GM23338 (cell line): ENCODE measurements around the gene MS4A8. TPM values are rescaled to one million over a fixed set of nuclear protein-coding genes. Genes with fewer than 3 reads are reported as not detected.

ENCODE experiments used
- ATAC-seq: fragments of 200-7000 bp; cut with Tn5 transposase; 3 replicates; pipeline ENCODE4 v1.9.1; 2020
- DNase-seq: peaks from one replicate; pipeline ENCODE4 v3.0.0-alpha.2; 2015; ENCODE audit warnings: low spot score
- H2AFZ ChIP-seq: fragments of 200-600 bp; sonication (generic); 2 replicates; pipeline ENCODE4 v1.8.0; 2016; ENCODE audit warnings: antibody characterized with exemption, mild to moderate bottlenecking, moderate library complexity
- H3F3A ChIP-seq: fragments of 200-600 bp; sonication (generic); replicated peaks from 2 replicates; pipeline ENCODE4 v1.8.0; 2017; ENCODE audit warnings: antibody characterized with exemption, mixed run types, low read depth
- H3K27ac ChIP-seq: fragments of 200-600 bp; sonication (generic); 2 replicates; pipeline ENCODE4 v1.6.1; 2016; ENCODE audit warnings: low read depth
- H3K27me3 ChIP-seq: fragments of 200-600 bp; sonication (generic); 2 replicates; pipeline ENCODE4 v1.8.0; 2016; ENCODE audit warnings: mild to moderate bottlenecking, mixed run types, moderate library complexity; ENCODE audit not compliant: insufficient read depth
- H3K36me3 ChIP-seq: fragments of 200-600 bp; sonication (generic); 2 replicates; pipeline ENCODE4 v1.8.0; 2016; ENCODE audit warnings: mild to moderate bottlenecking; ENCODE audit not compliant: insufficient read depth
- H3K4me1 ChIP-seq: fragments of 200-600 bp; sonication (generic); 2 replicates; pipeline ENCODE4 v1.8.0; 2016; ENCODE audit warnings: mild to moderate bottlenecking, moderate library complexity; ENCODE audit not compliant: insufficient read depth
- H3K4me2 ChIP-seq: fragments of 200-600 bp; sonication (generic); 2 replicates; pipeline ENCODE4 v1.7.1; 2017; ENCODE audit warnings: mixed run types
- H3K4me3 ChIP-seq: fragments of 200-600 bp; sonication (generic); 2 replicates; pipeline ENCODE4 v1.6.1; 2016; ENCODE audit warnings: mixed run types
- H3K79me2 ChIP-seq: fragments of 200-600 bp; sonication (generic); replicated peaks from 2 replicates; pipeline ENCODE4 v1.8.0; 2017; ENCODE audit warnings: mild to moderate bottlenecking; ENCODE audit not compliant: insufficient read depth
- H3K9me2 ChIP-seq: fragments of 200-600 bp; sonication (generic); 2 replicates; pipeline ENCODE4 v1.8.0; 2017; ENCODE audit not compliant: insufficient read depth
- H4K20me1 ChIP-seq: fragments of 200-600 bp; sonication (generic); replicated peaks from 2 replicates; pipeline ENCODE4 v1.8.0; 2017; ENCODE audit warnings: mild to moderate bottlenecking; ENCODE audit not compliant: insufficient read depth
- H3K27ac Mint-ChIP-seq: 2 replicates; pipeline ENCODE4 v1.8.0; 2020; ENCODE audit warnings: inconsistent platforms, mild to moderate bottlenecking, moderate library complexity, mixed read lengths
- H3K27me3 Mint-ChIP-seq: 3 replicates; pipeline ENCODE4 v1.8.0; 2022; ENCODE audit warnings: low read depth, mild to moderate bottlenecking, moderate library complexity, mixed read lengths, inconsistent platforms; ENCODE audit not compliant: insufficient read depth, poor library complexity
- H3K36me3 Mint-ChIP-seq: 3 replicates; pipeline ENCODE4 v1.8.0; 2021; ENCODE audit warnings: low read depth, mild to moderate bottlenecking, inconsistent platforms, moderate library complexity, mixed read lengths
- H3K4me1 Mint-ChIP-seq: 3 replicates; pipeline ENCODE4 v1.8.0; 2020; ENCODE audit warnings: mild to moderate bottlenecking, inconsistent platforms, mixed read lengths
- H3K4me3 Mint-ChIP-seq: 3 replicates; pipeline ENCODE4 v1.8.0; 2021; ENCODE audit warnings: moderate library complexity, mild to moderate bottlenecking, inconsistent platforms, mixed read lengths
- H3K9me3 Mint-ChIP-seq: 3 replicates; pipeline ENCODE4 v1.8.0; 2020; ENCODE audit warnings: moderate library complexity, mild to moderate bottlenecking, inconsistent platforms, mixed read lengths
- CREB1 ChIP-seq: fragments of 250-450 bp; sonication (Bioruptor Pico); IDR thresholded peaks from 2 replicates; pipeline ENCODE4 v1.5.0; 2020; ENCODE audit warnings: low read depth, mild to moderate bottlenecking, moderate library complexity
- EZH2 ChIP-seq: fragments of 200-600 bp; sonication (generic); IDR thresholded peaks from one replicate; pipeline ENCODE4 v1.8.0; 2017; ENCODE audit warnings: antibody characterized with exemption, mild to moderate bottlenecking, low read depth; ENCODE audit not compliant: unreplicated experiment
- EZH2phosphoT487 ChIP-seq: fragments of 200-600 bp; sonication (generic); IDR thresholded peaks from one replicate; pipeline ENCODE4 v1.8.1; 2018; ENCODE audit warnings: antibody characterized with exemption; ENCODE audit not compliant: unreplicated experiment
- JUNB ChIP-seq: IDR thresholded peaks from one replicate; pipeline ENCODE4 v1.6.1; 2016; ENCODE audit warnings: antibody characterized with exemption; ENCODE audit not compliant: unreplicated experiment
- NANOG ChIP-seq: IDR thresholded peaks from 2 replicates; pipeline ENCODE4 v1.6.1; 2016; ENCODE audit warnings: antibody characterized with exemption, borderline replicate concordance
- POLR2AphosphoS5 ChIP-seq: IDR thresholded peaks from 2 replicates; pipeline ENCODE4 v1.6.1; 2016; ENCODE audit warnings: antibody characterized with exemption, low read depth
- STAT1 ChIP-seq: IDR thresholded peaks from one replicate; pipeline ENCODE4 v1.6.1; 2016; ENCODE audit warnings: antibody characterized with exemption; ENCODE audit not compliant: unreplicated experiment
- ZNF114 ChIP-seq: fragments of 250-450 bp; sonication (Bioruptor Pico); IDR thresholded peaks from 2 replicates; pipeline ENCODE4 v1.5.0; 2020; ENCODE audit warnings: mild to moderate bottlenecking, moderate library complexity
- ZNF331 ChIP-seq: fragments of 250-450 bp; sonication (Bioruptor Pico); IDR thresholded peaks from 2 replicates; pipeline ENCODE4 v1.5.0; 2020; ENCODE audit warnings: low read depth, mild to moderate bottlenecking, moderate library complexity
- ZNF462 ChIP-seq: fragments of 250-450 bp; sonication (Bioruptor Pico); IDR thresholded peaks from 2 replicates; pipeline ENCODE4 v1.5.0; 2020; ENCODE audit warnings: mild to moderate bottlenecking, moderate library complexity
- polyA plus RNA-seq: library from polyadenylated mRNA; unstranded; fragments of >200 nt; fragmentation: Nextera tagmentation; extraction: Ambion mirVana; gene quantifications from 2 replicates; pipeline ENCODE4 v1.2.1, GENCODE V29; 2016
- total RNA-seq: library from RNA; depleted of rRNA; stranded (reverse); fragments of >200 nt; shearing (Covaris generic); gene quantifications from 2 replicates; pipeline ENCODE4 v1.2.3, GENCODE V29; 2014
- TF ChIP-seq, protein P1 (sequence below): IDR thresholded peaks from one replicate; pipeline ENCODE4 v1.6.1; 2018; ENCODE audit warnings: antibody characterized with exemption; ENCODE audit not compliant: unreplicated experiment
- TF ChIP-seq, protein P2 (sequence below): IDR thresholded peaks from 2 replicates; pipeline ENCODE4 v1.6.1; 2016; ENCODE audit warnings: antibody characterized with exemption
- TF ChIP-seq, protein P3 (sequence below), 2 experiments: fragments of 200-600 bp in 1 of 2; sonication (generic) in 1 of 2; conservative IDR thresholded peaks; 2 replicates each; pipeline versions ENCODE4 v1.5.1 to v1.6.1; 2016 to 2017; ENCODE audit warnings: antibody characterized with exemption in 2 of 2, low read depth in 2 of 2, mild to moderate bottlenecking in 2 of 2, moderate library complexity in 1 of 2

Gene MS4A8
- total and polyA plus RNA-seq, 2 experiments from 2014 or later, result not detected

DNA sequence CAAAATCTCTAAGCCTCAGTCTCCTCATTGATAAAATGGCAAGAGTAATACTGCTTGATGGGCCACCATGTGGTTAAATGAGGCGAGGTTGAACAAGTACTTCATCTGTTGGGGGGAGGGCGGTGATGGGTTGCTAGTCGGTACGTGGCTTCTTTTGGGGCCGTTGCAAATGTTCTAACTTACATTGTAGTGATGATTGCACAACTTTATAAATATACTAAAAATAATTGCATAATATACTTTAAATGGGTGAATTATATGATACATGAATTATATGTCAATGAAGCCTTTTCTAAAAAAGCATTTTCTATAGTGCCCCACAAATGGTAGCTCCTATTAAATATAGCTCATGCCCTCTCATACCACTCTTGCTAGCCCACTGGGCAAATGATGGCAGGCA is 6.5 kb downstream of the MS4A8 start:
- H3K36me3 ChIP-seq, result no peaks in the 10 kb centered on the region; the same call in 1 of the 2 replicates
- no peak overlapping the region for H2AFZ ChIP-seq
- no peak overlapping the region for H3K4me2 ChIP-seq
- no peak overlapping the region for H3K27ac ChIP-seq
- Mint-ChIP-seq H3K4me1 (peaks cover 7% of the 10 kb centered on the region; the same call in 2 of the 3 replicates), H3K36me3 (no peaks in the 10 kb centered on the region), H3K27me3 (peaks cover 3% of the 10 kb centered on the region), H3K27ac (no peak overlapping the region), H3K9me3 (no peaks in the 10 kb centered on the region), H3K4me3 (no peak overlapping the region)
- H3K4me1 ChIP-seq, result no peaks in the 10 kb centered on the region
- no peak overlapping the region for H3K4me3 ChIP-seq
- no peaks in the 10 kb centered on the region for H3K27me3 ChIP-seq
- DNase-seq, result no peak
- H4K20me1 ChIP-seq, result no peaks in the 10 kb centered on the region
- no peak for TF ChIP-seq ZNF114 (CRISPR knock-in tag)
- no peak for TF ChIP-seq ZNF331 (CRISPR knock-in tag)
- TF ChIP-seq, protein P1, sequence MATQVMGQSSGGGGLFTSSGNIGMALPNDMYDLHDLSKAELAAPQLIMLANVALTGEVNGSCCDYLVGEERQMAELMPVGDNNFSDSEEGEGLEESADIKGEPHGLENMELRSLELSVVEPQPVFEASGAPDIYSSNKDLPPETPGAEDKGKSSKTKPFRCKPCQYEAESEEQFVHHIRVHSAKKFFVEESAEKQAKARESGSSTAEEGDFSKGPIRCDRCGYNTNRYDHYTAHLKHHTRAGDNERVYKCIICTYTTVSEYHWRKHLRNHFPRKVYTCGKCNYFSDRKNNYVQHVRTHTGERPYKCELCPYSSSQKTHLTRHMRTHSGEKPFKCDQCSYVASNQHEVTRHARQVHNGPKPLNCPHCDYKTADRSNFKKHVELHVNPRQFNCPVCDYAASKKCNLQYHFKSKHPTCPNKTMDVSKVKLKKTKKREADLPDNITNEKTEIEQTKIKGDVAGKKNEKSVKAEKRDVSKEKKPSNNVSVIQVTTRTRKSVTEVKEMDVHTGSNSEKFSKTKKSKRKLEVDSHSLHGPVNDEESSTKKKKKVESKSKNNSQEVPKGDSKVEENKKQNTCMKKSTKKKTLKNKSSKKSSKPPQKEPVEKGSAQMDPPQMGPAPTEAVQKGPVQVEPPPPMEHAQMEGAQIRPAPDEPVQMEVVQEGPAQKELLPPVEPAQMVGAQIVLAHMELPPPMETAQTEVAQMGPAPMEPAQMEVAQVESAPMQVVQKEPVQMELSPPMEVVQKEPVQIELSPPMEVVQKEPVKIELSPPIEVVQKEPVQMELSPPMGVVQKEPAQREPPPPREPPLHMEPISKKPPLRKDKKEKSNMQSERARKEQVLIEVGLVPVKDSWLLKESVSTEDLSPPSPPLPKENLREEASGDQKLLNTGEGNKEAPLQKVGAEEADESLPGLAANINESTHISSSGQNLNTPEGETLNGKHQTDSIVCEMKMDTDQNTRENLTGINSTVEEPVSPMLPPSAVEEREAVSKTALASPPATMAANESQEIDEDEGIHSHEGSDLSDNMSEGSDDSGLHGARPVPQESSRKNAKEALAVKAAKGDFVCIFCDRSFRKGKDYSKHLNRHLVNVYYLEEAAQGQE, result no peak
- TF ChIP-seq EZH2phosphoT487, result no peak
- no peak for TF ChIP-seq POLR2AphosphoS5
- TF ChIP-seq NANOG, result no peak
- no peak for TF ChIP-seq STAT1
- TF ChIP-seq, protein P2, sequence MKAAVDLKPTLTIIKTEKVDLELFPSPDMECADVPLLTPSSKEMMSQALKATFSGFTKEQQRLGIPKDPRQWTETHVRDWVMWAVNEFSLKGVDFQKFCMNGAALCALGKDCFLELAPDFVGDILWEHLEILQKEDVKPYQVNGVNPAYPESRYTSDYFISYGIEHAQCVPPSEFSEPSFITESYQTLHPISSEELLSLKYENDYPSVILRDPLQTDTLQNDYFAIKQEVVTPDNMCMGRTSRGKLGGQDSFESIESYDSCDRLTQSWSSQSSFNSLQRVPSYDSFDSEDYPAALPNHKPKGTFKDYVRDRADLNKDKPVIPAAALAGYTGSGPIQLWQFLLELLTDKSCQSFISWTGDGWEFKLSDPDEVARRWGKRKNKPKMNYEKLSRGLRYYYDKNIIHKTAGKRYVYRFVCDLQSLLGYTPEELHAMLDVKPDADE, result no peak
- no peak for TF ChIP-seq ZNF462 (CRISPR knock-in tag)
- no peak for TF ChIP-seq EZH2
- TF ChIP-seq CREB1 (CRISPR knock-in tag), result no peak
- no peak for TF ChIP-seq JUNB
- TF ChIP-seq, protein P3, sequence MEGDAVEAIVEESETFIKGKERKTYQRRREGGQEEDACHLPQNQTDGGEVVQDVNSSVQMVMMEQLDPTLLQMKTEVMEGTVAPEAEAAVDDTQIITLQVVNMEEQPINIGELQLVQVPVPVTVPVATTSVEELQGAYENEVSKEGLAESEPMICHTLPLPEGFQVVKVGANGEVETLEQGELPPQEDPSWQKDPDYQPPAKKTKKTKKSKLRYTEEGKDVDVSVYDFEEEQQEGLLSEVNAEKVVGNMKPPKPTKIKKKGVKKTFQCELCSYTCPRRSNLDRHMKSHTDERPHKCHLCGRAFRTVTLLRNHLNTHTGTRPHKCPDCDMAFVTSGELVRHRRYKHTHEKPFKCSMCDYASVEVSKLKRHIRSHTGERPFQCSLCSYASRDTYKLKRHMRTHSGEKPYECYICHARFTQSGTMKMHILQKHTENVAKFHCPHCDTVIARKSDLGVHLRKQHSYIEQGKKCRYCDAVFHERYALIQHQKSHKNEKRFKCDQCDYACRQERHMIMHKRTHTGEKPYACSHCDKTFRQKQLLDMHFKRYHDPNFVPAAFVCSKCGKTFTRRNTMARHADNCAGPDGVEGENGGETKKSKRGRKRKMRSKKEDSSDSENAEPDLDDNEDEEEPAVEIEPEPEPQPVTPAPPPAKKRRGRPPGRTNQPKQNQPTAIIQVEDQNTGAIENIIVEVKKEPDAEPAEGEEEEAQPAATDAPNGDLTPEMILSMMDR (conservative IDR thresholded peaks at IDR 0.05; ENCODE audit: low read depth in 2 of 2), result no peak
- no peaks in the 10 kb centered on the region for H3K79me2 ChIP-seq
- peaks cover 3% of the 10 kb centered on the region; the same call in 1 of the 2 replicates for H3K9me2 ChIP-seq
- H3F3A ChIP-seq, result no peaks in the 10 kb centered on the region
- no peak for ATAC-seq
